Esophagus muscularis mucosa (tissue), 4 donors: ENCODE measurements around the gene STAT1. TPM values are rescaled to one million over a fixed set of nuclear protein-coding genes. Genes with fewer than 3 reads are reported as not detected.

Experiments
- DNase-seq: peaks from one replicate; pipeline ENCODE4 v3.0.0-alpha.2; 2017; ENCODE audit errors: extremely low spot score
- H3K27ac ChIP-seq, 4 donors: fragments of 200-600 bp; sonication (generic); replicated peaks in 1 of 4; 1 replicate in 3 of 4; 2 replicates in 1 of 4; pipeline ENCODE4 v1.5.1; 2016 to 2019; ENCODE audit warnings: mild to moderate bottlenecking in 1 of 4
- H3K27me3 ChIP-seq, 4 donors: fragments of 200-600 bp; sonication (generic); one replicate each; pipeline versions ENCODE4 v1.5.1 to v1.6.0; 2016 to 2019
- H3K36me3 ChIP-seq, 4 donors: fragments of 200-600 bp; sonication (generic); one replicate each; pipeline ENCODE4 v1.5.1; 2016 to 2019
- H3K4me1 ChIP-seq, 4 donors: fragments of 200-600 bp; sonication (generic); one replicate each; pipeline ENCODE4 v1.5.1; 2016 to 2019
- H3K4me3 ChIP-seq, 4 donors: fragments of 200-600 bp; sonication (generic); 1 replicate in 2 of 4; 2 replicates in 2 of 4; pipeline ENCODE4 v1.5.1; 2016 to 2019; ENCODE audit warnings: mild to moderate bottlenecking in 4 of 4, moderate library complexity in 1 of 4
- H3K9me3 ChIP-seq, 4 donors: fragments of 200-600 bp; sonication (generic); 1 replicate in 3 of 4; 2 replicates in 1 of 4; pipeline ENCODE4 v1.5.1; 2016 to 2019
- CTCF ChIP-seq, 3 experiments: fragments of 200-600 bp in 2 of 3; fragments of 450-650 bp in 1 of 3; sonication (generic) in 2 of 3; IDR thresholded peaks; one replicate each; pipeline ENCODE4 v1.5.1; 2017 to 2019; ENCODE audit warnings: antibody characterized with exemption in 3 of 3, mild to moderate bottlenecking in 2 of 3, moderate library complexity in 1 of 3
- EP300 ChIP-seq: sonication (generic); formaldehyde crosslinking; IDR thresholded peaks from one replicate; pipeline ENCODE4 v1.6.1; 2017; ENCODE audit warnings: antibody characterized with exemption
- POLR2A ChIP-seq: fragments of 450-650 bp; IDR thresholded peaks from one replicate; pipeline ENCODE4 v1.6.1; 2017; ENCODE audit warnings: antibody characterized with exemption, moderate library complexity, mild to moderate bottlenecking, low read depth
- POLR2AphosphoS5 ChIP-seq, 2 donors: sonication (generic); formaldehyde crosslinking; IDR thresholded peaks; one replicate each; pipeline ENCODE4 v1.6.1; 2017; ENCODE audit warnings: antibody characterized with exemption in 2 of 2
- WGBS: methylation state at CpG from one replicate; pipeline ENCODE4 v1.1.5; 2018; 5-methylcytosine and 5-hydroxymethylcytosine counted together
- intact Hi-C: fragments of 100-400 bp; cut with DNase I; formaldehyde crosslinking; loops from one replicate; pipeline ENCODE4 v1.15.1; 2023
- total RNA-seq, 4 donors: library from RNA; depleted of rRNA; stranded (reverse); fragments of >200 nt; gene quantifications; one replicate each; pipeline versions ENCODE4 v1.1.0 to v1.2.1, GENCODE V29; 2016

Gene STAT1
- total RNA-seq, 4 donors from 2014 or later: 44.2 to 57.3 (median 48.6) TPM

- intact Hi-C loops: no loop called here
- H3K4me1 ChIP-seq: peaks cover 7 to 17% (median 15%) of the 10 kb centered on the region in 4 donors
- H3K4me3 ChIP-seq: peak overlapping the region; percentile 63 to 74 (median 67)
- H3K27me3 ChIP-seq: no peaks in the 10 kb centered on the region
- peak; percentile 93 for TF ChIP-seq EP300
- peak; percentile 93 to 100 for TF ChIP-seq POLR2AphosphoS5 (IDR thresholded peaks at IDR 0.05)
- peak; percentile 71 for TF ChIP-seq POLR2A
- TF ChIP-seq CTCF (IDR thresholded peaks at IDR 0.05): peak; percentile 13 to 37 (median 29)
- no peaks in the 10 kb centered on the region for H3K36me3 ChIP-seq
- peak overlapping the region; percentile 83 to 89 (median 85) for H3K27ac ChIP-seq
- DNase-seq: peak; percentile 97
- WGBS: 0% methylated on average over 46 of the region's 59 CpGs
- no peaks in the 10 kb centered on the region for H3K9me3 ChIP-seq
Measured at GRCh38 chr2:191020221-191020741, 6.3 kb upstream of the STAT1 start.

GRCh38 chr2:191019376-191019775 lies 5.4 kb upstream of the STAT1 start:
- intact Hi-C loops: loop anchor here (5.0 to 10.0 kb wide), 2 partner anchors 175 to 658 kb away; partner anchors contain the start of gene NABP1
- H3K4me1 ChIP-seq: peaks cover 7 to 23% (median 22%) of the 10 kb centered on the region in 4 donors

GRCh38 chr2:191018643-191019119 lies 4.7 kb upstream of the STAT1 start:
- intact Hi-C loops: loop anchor here (5.0 to 10.0 kb wide), 2 partner anchors 174 to 659 kb away; partner anchors contain the start of gene NABP1
- H3K4me1 ChIP-seq: peaks cover 7 to 23% (median 22%) of the 10 kb centered on the region in 4 donors
- WGBS: 96% methylated on average over 3 of the region's 3 CpGs
- TF ChIP-seq POLR2AphosphoS5 (IDR thresholded peaks at IDR 0.05) (no peak), EP300 (no peak), POLR2A (no peak), CTCF (IDR thresholded peaks at IDR 0.05) (no peak)
- no peak for DNase-seq
- H3K27me3 ChIP-seq: no peaks in the 10 kb centered on the region
- no peaks in the 10 kb centered on the region for H3K9me3 ChIP-seq
- no peak overlapping the region for H3K4me3 ChIP-seq
- no peak overlapping the region for H3K27ac ChIP-seq
- no peaks in the 10 kb centered on the region for H3K36me3 ChIP-seq

More at GRCh38 chr2:191019376-191019775, 5.4 kb upstream of the STAT1 start:
- no peak for TF ChIP-seq POLR2AphosphoS5 (IDR thresholded peaks at IDR 0.05)
- no peak for TF ChIP-seq CTCF (IDR thresholded peaks at IDR 0.05)
- no peak for TF ChIP-seq POLR2A
- no peak for TF ChIP-seq EP300
- H3K4me3 ChIP-seq: no peak overlapping the region
- H3K27ac ChIP-seq: no peak overlapping the region
- H3K9me3 ChIP-seq: no peaks in the 10 kb centered on the region
- no peaks in the 10 kb centered on the region for H3K36me3 ChIP-seq
- no peaks in the 10 kb centered on the region for H3K27me3 ChIP-seq
- 95% methylated on average over 3 of the region's 3 CpGs for WGBS
- no peak for DNase-seq

GRCh38 chr2:191018048-191018447 lies 4.1 kb upstream of the STAT1 start:
- intact Hi-C loops: loop anchor here (5.0 to 10.0 kb wide), 2 partner anchors 173 to 659 kb away; partner anchors contain the start of gene NABP1
- no peak overlapping the region for H3K4me3 ChIP-seq
- no peaks in the 10 kb centered on the region for H3K27me3 ChIP-seq
- no peak for DNase-seq
- H3K4me1 ChIP-seq: peaks cover 8 to 27% (median 25%) of the 10 kb centered on the region in 4 donors
- WGBS: 93% methylated on average over 1 of the region's 1 CpG
- no peak for TF ChIP-seq POLR2AphosphoS5 (IDR thresholded peaks at IDR 0.05)
- no peak for TF ChIP-seq POLR2A
- no peak for TF ChIP-seq CTCF (IDR thresholded peaks at IDR 0.05)
- TF ChIP-seq EP300: no peak
- no peaks in the 10 kb centered on the region for H3K36me3 ChIP-seq
- no peaks in the 10 kb centered on the region for H3K9me3 ChIP-seq
- no peak overlapping the region for H3K27ac ChIP-seq
